WERI-Rb-1 (cell line): Measurements from ENCODE around the gene NRF1.

Experiments
- DNase-seq: peaks from one replicate; pipeline ENCODE4 v3.0.0-alpha.2; 2020
- H3K27ac ChIP-seq: fragments of 250-450 bp; sonication (Bioruptor Pico); 2 replicates; pipeline ENCODE4 v1.5.1; 2020; ENCODE audit warnings: mild to moderate bottlenecking, moderate library complexity
- H3K27me3 ChIP-seq: fragments of 250-450 bp; sonication (Bioruptor Pico); 2 replicates; pipeline ENCODE4 v1.5.1; 2021; ENCODE audit warnings: mild to moderate bottlenecking, low read depth, moderate library complexity; ENCODE audit not compliant: insufficient read depth, severe bottlenecking
- H3K36me3 ChIP-seq: fragments of 250-450 bp; sonication (Bioruptor Pico); 2 replicates; pipeline ENCODE4 v1.5.1; 2020; ENCODE audit warnings: mild to moderate bottlenecking, moderate library complexity
- H3K4me3 ChIP-seq: 2 replicates; pipeline ENCODE4 v1.5.1; 2011; ENCODE audit warnings: low read depth, mild to moderate bottlenecking, control low read depth, low read length
- H3K9me3 ChIP-seq: fragments of 250-450 bp; sonication (Bioruptor Pico); 2 replicates; pipeline ENCODE4 v1.5.1; 2021; ENCODE audit warnings: mild to moderate bottlenecking, moderate library complexity; ENCODE audit not compliant: severe bottlenecking
- CTCF ChIP-seq: IDR thresholded peaks from 2 replicates; pipeline ENCODE4 v1.5.1; 2011; ENCODE audit warnings: low read depth, mild to moderate bottlenecking, control low read depth, inconsistent platforms, low read length

Gene NRF1

GRCh38 chr7:129724796-129725195, 113.3 kb downstream of the NRF1 start:
- DNase-seq, result no peak
- no peak for TF ChIP-seq CTCF
- Histone ChIP-seq H3K27ac (no peak overlapping the region), H3K36me3 (peaks cover 44% of the 10 kb centered on the region), H3K27me3 (no peaks in the 10 kb centered on the region), H3K4me3 (no peak overlapping the region), H3K9me3 (no peaks in the 10 kb centered on the region)

- Histone ChIP-seq H3K27me3 (no peaks in the 10 kb centered on the region), H3K27ac (no peak overlapping the region), H3K4me3 (no peak overlapping the region), H3K36me3 (peaks cover 41% of the 10 kb centered on the region), H3K9me3 (no peaks in the 10 kb centered on the region)
- no peak for DNase-seq
- TF ChIP-seq CTCF, result no peak
Measured at GRCh38 chr7:129728875-129729467, 117.5 kb downstream of the NRF1 start.

GRCh38 chr7:129729511-129729910, 118.0 kb downstream of the NRF1 start:
- Histone ChIP-seq H3K27ac (no peak overlapping the region), H3K36me3 (peaks cover 36% of the 10 kb centered on the region), H3K27me3 (no peaks in the 10 kb centered on the region), H3K9me3 (no peaks in the 10 kb centered on the region), H3K4me3 (no peak overlapping the region)
- no peak for DNase-seq
- no peak for TF ChIP-seq CTCF

GRCh38 chr7:129730159-129730558, 118.6 kb downstream of the NRF1 start:
- no peak for TF ChIP-seq CTCF
- H3K9me3 ChIP-seq, result no peaks in the 10 kb centered on the region

GRCh38 chr7:129734400-129734799, 122.9 kb downstream of the NRF1 start:
- Histone ChIP-seq H3K36me3 (peaks cover 22% of the 10 kb centered on the region), H3K27me3 (no peaks in the 10 kb centered on the region), H3K9me3 (no peaks in the 10 kb centered on the region), H3K4me3 (no peak overlapping the region), H3K27ac (no peak overlapping the region)
- TF ChIP-seq CTCF, result no peak
- no peak for DNase-seq

More at GRCh38 chr7:129730159-129730558, 118.6 kb downstream of the NRF1 start:
- Histone ChIP-seq H3K27ac (no peak overlapping the region), H3K4me3 (no peak overlapping the region), H3K27me3 (no peaks in the 10 kb centered on the region), H3K36me3 (peaks cover 35% of the 10 kb centered on the region)
- no peak for DNase-seq

- TF ChIP-seq CTCF, result no peak
- Histone ChIP-seq H3K36me3 (peaks cover 11% of the 10 kb centered on the region), H3K27ac (peak overlapping the region; percentile 72), H3K27me3 (no peaks in the 10 kb centered on the region), H3K4me3 (no peak overlapping the region), H3K9me3 (no peaks in the 10 kb centered on the region)
- DNase-seq, result peak; percentile 75
Measured at GRCh38 chr7:129739427-129739826, 127.9 kb downstream of the NRF1 start.
